PC-3 (cell line): Measurements from ENCODE around the gene PCSK2. TPM values are rescaled to one million over a fixed set of nuclear protein-coding genes. Genes with fewer than 3 reads are reported as not detected.

Experiments
- ATAC-seq: fragments of 200-7000 bp; cut with Tn5 transposase; 2 replicates; pipeline ENCODE4 v1.9.1; 2020; ENCODE audit warnings: mild to moderate bottlenecking, moderate library complexity
- BruUV-seq: library from RNA; stranded (reverse); fragments of 400-500 nt; replicated peaks from 2 replicates; lab custom pipeline; 2021; lab: Mats Ljungman, UMichigan
- CTCF ChIA-PET: fragments of 300-600 bp; sonication (Branson Sonifier 250); formaldehyde crosslinking; loops from one replicate; lab custom pipeline; 2022; ENCODE audit warnings: antibody characterized with exemption; lab: Charles Lee
- POLR2A ChIA-PET: fragments of 300-600 bp; sonication (Branson Sonifier 250); formaldehyde crosslinking; loops from one replicate; lab custom pipeline; 2022; ENCODE audit warnings: antibody characterized with exemption; ENCODE audit not compliant: unreplicated experiment; lab: Charles Lee
- DNase-seq: peaks from one replicate; pipeline ENCODE4 v3.0.0-alpha.2; 2015
- H2AFZ ChIP-seq: fragments of 300-600 bp; sonication (generic); 2 replicates; pipeline ENCODE4 v1.6.0; 2016; ENCODE audit warnings: antibody characterized with exemption, low read length
- H3F3A ChIP-seq: fragments of 300-600 bp; sonication (generic); one replicate; pipeline ENCODE4 v1.6.0; 2017; ENCODE audit warnings: antibody characterized with exemption, low read length, control low read depth, mild to moderate bottlenecking; ENCODE audit not compliant: unreplicated experiment
- H3K27ac ChIP-seq: fragments of 300-600 bp; sonication (generic); 2 replicates; pipeline ENCODE4 v1.5.1; 2016; ENCODE audit warnings: mild to moderate bottlenecking, low read length
- H3K27me3 ChIP-seq: fragments of 300-600 bp; sonication (generic); 2 replicates; pipeline ENCODE4 v1.6.1; 2016; ENCODE audit warnings: low read length, mixed read lengths
- H3K36me3 ChIP-seq: fragments of 300-600 bp; sonication (generic); 2 replicates; pipeline ENCODE4 v1.6.1; 2016; ENCODE audit warnings: low read depth, mixed run types, low read length, mixed read lengths
- H3K4me1 ChIP-seq: fragments of 300-600 bp; sonication (generic); 2 replicates; pipeline ENCODE4 v1.5.1; 2016; ENCODE audit warnings: low read length; ENCODE audit not compliant: insufficient read depth
- H3K4me2 ChIP-seq: fragments of 300-600 bp; sonication (generic); 2 replicates; pipeline ENCODE4 v1.6.0; 2016; ENCODE audit warnings: low read length
- H3K4me3 ChIP-seq: fragments of 300-600 bp; sonication (generic); 2 replicates; pipeline ENCODE4 v1.5.1; 2016; ENCODE audit warnings: mild to moderate bottlenecking, low read length, mixed read lengths
- H3K79me2 ChIP-seq: fragments of 300-600 bp; sonication (generic); 2 replicates; pipeline ENCODE4 v1.6.1; 2017; ENCODE audit warnings: low read length, mixed read lengths
- H3K9ac ChIP-seq: fragments of 300-600 bp; sonication (generic); 2 replicates; pipeline ENCODE4 v1.6.0; 2016; ENCODE audit warnings: mild to moderate bottlenecking, low read length
- H3K9me2 ChIP-seq: fragments of 300-600 bp; sonication (generic); replicated peaks from 2 replicates; pipeline ENCODE4 v1.6.1; 2016; ENCODE audit warnings: mixed run types, low read length, mixed read lengths
- H3K9me3 ChIP-seq: fragments of 300-600 bp; sonication (generic); 2 replicates; pipeline ENCODE4 v1.6.1; 2016; ENCODE audit warnings: low read length, mixed read lengths
- H4K20me1 ChIP-seq: fragments of 300-600 bp; sonication (generic); 2 replicates; pipeline ENCODE4 v1.6.1; 2016; ENCODE audit warnings: low read length, mixed read lengths
- EZH2 ChIP-seq: fragments of 300-600 bp; sonication (generic); IDR thresholded peaks from one replicate; pipeline ENCODE4 v1.6.1; 2017; ENCODE audit warnings: antibody characterized with exemption, mild to moderate bottlenecking, low read length; ENCODE audit not compliant: unreplicated experiment
- EZH2phosphoT487 ChIP-seq: fragments of 300-600 bp; sonication (generic); IDR thresholded peaks from 2 replicates; pipeline ENCODE4 v1.6.1; 2018; ENCODE audit warnings: mild to moderate bottlenecking, antibody characterized with exemption, low read length, borderline replicate concordance
- intact Hi-C: fragments of 100-400 bp; cut with micrococcal nuclease; formaldehyde crosslinking; loops from 2 replicates; pipeline ENCODE4 v1.9.0; 2023
- total RNA-seq: library from RNA; depleted of rRNA; stranded (reverse); fragments of >200 nt; gene quantifications from 2 replicates; pipeline ENCODE4 v1.2.3, GENCODE V29; 2014
- TF ChIP-seq, protein P1 (sequence below): fragments of 300-600 bp; sonication (generic); conservative IDR thresholded peaks from 2 replicates; pipeline ENCODE4 v1.5.1; 2017; ENCODE audit warnings: antibody characterized with exemption, low read depth, mild to moderate bottlenecking, low read length

The PCSK2 gene
- total RNA-seq, 1 experiment from 2014 or later = not detected

DNA sequence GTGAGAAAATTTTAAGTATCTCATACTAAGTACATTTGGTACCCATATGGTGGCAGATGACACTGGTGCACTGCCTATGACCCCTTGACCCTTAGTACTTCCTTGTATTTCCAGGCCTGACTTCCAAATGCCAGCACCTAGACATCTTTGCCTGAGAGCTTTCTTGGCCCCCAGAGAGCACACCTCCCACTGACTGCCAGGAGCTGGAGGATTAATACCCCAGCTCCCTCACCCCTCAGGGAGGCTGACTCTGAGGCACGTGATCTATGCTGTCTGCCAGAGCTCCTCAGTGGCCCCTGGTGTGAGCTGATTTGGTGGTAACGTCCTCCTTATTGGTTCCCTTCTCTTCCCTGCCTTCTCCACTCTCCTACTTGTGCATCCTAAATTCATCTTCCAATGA lies 266.3 kb downstream of the PCSK2 start:
- Histone ChIP-seq H3K4me1 (no peaks in the 10 kb centered on the region), H3K9me2 (no peaks in the 10 kb centered on the region), H3K36me3 (no peaks in the 10 kb centered on the region), H3K79me2 (no peaks in the 10 kb centered on the region), H3K4me2 (no peak overlapping the region), H3K9me3 (no peaks in the 10 kb centered on the region), H3K9ac (no peak overlapping the region), H3K27me3 (peaks cover 32% of the 10 kb centered on the region), H3F3A (no peaks in the 10 kb centered on the region), H3K4me3 (no peak overlapping the region), H3K27ac (no peak overlapping the region), H4K20me1 (no peaks in the 10 kb centered on the region), H2AFZ (no peak overlapping the region)
- CTCF ChIA-PET = no interaction called here
- no peak for DNase-seq
- intact Hi-C loops = no loop called here
- no peak for TF ChIP-seq EZH2
- TF ChIP-seq, protein P1, sequence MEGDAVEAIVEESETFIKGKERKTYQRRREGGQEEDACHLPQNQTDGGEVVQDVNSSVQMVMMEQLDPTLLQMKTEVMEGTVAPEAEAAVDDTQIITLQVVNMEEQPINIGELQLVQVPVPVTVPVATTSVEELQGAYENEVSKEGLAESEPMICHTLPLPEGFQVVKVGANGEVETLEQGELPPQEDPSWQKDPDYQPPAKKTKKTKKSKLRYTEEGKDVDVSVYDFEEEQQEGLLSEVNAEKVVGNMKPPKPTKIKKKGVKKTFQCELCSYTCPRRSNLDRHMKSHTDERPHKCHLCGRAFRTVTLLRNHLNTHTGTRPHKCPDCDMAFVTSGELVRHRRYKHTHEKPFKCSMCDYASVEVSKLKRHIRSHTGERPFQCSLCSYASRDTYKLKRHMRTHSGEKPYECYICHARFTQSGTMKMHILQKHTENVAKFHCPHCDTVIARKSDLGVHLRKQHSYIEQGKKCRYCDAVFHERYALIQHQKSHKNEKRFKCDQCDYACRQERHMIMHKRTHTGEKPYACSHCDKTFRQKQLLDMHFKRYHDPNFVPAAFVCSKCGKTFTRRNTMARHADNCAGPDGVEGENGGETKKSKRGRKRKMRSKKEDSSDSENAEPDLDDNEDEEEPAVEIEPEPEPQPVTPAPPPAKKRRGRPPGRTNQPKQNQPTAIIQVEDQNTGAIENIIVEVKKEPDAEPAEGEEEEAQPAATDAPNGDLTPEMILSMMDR = no peak
- no peak for TF ChIP-seq EZH2phosphoT487
- no TSS peak for BruUV-seq
- POLR2A ChIA-PET = no interaction called here
- no peak for ATAC-seq

DNA sequence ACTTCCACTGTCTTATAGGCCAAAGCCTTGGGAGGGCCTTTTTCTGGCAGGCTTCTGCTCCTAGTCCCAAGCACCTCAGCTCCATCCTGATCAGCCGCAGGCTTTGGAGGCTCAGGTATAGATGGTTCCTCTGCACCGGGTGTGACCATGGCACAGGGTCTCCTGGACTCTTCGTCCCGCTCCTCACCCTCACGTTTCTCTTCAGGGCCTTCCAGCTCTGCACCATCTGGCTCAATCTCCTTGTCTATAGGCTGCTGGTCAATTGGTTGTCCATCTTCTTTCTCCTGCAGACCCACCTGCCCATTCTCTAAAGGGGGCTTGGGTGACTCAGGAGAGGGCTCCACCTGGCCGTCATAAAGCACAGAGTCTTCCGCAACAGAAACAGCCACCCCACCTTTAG lies 267.4 kb downstream of the PCSK2 start:
- TF ChIP-seq EZH2 (no peak), EZH2phosphoT487 (no peak)
- TF ChIP-seq, protein P1 = no peak
- DNase-seq (no peak), ATAC-seq (no peak)
- peaks cover 23% of the 10 kb centered on the region for H3K27me3 ChIP-seq
- H3K4me3 ChIP-seq = no peak overlapping the region
- no peaks in the 10 kb centered on the region for H3K9me2 ChIP-seq
- ChIA-PET POLR2A (no interaction called here), CTCF (no interaction called here)
- H3K79me2 ChIP-seq = no peaks in the 10 kb centered on the region
- BruUV-seq = no TSS peak
- no peak overlapping the region for H2AFZ ChIP-seq
- H3K27ac ChIP-seq = no peak overlapping the region
- H3K4me2 ChIP-seq = no peak overlapping the region
- no peaks in the 10 kb centered on the region for H3K9me3 ChIP-seq
- H3K4me1 ChIP-seq = no peaks in the 10 kb centered on the region
- H3F3A ChIP-seq = no peaks in the 10 kb centered on the region
- H4K20me1 ChIP-seq = no peaks in the 10 kb centered on the region
- no peak overlapping the region for H3K9ac ChIP-seq
- no peaks in the 10 kb centered on the region for H3K36me3 ChIP-seq
- intact Hi-C loops = no loop called here

DNA sequence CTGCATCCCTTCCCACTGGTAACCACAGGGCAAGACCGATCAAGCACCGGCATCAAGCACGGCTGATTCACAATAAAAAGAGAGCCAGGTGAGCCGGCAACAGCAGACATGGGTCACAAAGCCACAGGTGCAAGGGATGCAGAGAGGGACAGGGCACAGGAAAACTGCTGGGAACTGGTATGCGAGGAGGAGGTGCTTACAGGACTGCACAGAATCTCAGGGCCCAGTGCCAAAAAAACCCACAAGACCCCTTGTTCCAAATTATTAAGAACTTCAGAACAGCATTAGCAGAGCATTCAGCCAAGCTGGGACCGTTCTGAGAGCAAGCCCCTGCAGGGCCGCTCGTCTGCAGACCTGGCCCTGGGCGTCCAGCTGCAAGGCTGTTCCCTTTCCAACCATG lies 269.0 kb downstream of the PCSK2 start:
- Histone ChIP-seq H3K79me2 (no peaks in the 10 kb centered on the region), H3K9me3 (no peaks in the 10 kb centered on the region), H3K4me2 (no peak overlapping the region), H3K27me3 (peaks cover 9% of the 10 kb centered on the region; the same call in 1 of the 2 replicates), H3K27ac (no peak overlapping the region), H3K9ac (no peak overlapping the region), H3K4me3 (no peak overlapping the region), H3F3A (no peaks in the 10 kb centered on the region), H3K36me3 (no peaks in the 10 kb centered on the region), H3K4me1 (no peaks in the 10 kb centered on the region), H2AFZ (no peak overlapping the region), H4K20me1 (no peaks in the 10 kb centered on the region), H3K9me2 (no peaks in the 10 kb centered on the region)
- intact Hi-C loops = no loop called here
- CTCF ChIA-PET = no interaction called here
- DNase-seq = no peak
- no peak for TF ChIP-seq EZH2
- TF ChIP-seq, protein P1 = no peak
- TF ChIP-seq EZH2phosphoT487 = no peak
- no peak for ATAC-seq
- POLR2A ChIA-PET = no interaction called here
- no TSS peak for BruUV-seq
